ENCODE measurements around the gene NPLOC4.

The NPLOC4 gene

GRCh38 chr17:81509972-81510784, 126.7 kb downstream of the NPLOC4 start:
- peaks cover 34 to 36% of the 10 kb centered on the region in 2 donors for H3K36me3 ChIP-seq (ENCODE audit: control insufficient read depth in 1 of 2, insufficient read depth in 2 of 2, low read length in 2 of 2)
- H3K4me3 ChIP-seq (ENCODE audit: low read depth in 1 of 2, low read length in 2 of 2): peak overlapping the region; percentile 82 to 93
- peak overlapping the region; percentile 82 to 99 for H3K9ac ChIP-seq (ENCODE audit: low read depth in 1 of 2, low read length in 2 of 2)
- peak overlapping the region; percentile 11 for H3K27ac ChIP-seq (ENCODE audit: low read depth, low read length)
- peaks cover 13 to 26% of the 10 kb centered on the region in 2 donors for H3K4me1 ChIP-seq (ENCODE audit: control insufficient read depth in 1 of 2, insufficient read depth in 2 of 2, low read length in 2 of 2)
- H3K9me3 ChIP-seq (ENCODE audit: control insufficient read depth in 1 of 2, low read length in 2 of 2): no peaks in the 10 kb centered on the region
- H3K27me3 ChIP-seq (ENCODE audit: control insufficient read depth in 1 of 2, insufficient read depth in 2 of 2, low read length in 2 of 2): no peaks in the 10 kb centered on the region

DNA sequence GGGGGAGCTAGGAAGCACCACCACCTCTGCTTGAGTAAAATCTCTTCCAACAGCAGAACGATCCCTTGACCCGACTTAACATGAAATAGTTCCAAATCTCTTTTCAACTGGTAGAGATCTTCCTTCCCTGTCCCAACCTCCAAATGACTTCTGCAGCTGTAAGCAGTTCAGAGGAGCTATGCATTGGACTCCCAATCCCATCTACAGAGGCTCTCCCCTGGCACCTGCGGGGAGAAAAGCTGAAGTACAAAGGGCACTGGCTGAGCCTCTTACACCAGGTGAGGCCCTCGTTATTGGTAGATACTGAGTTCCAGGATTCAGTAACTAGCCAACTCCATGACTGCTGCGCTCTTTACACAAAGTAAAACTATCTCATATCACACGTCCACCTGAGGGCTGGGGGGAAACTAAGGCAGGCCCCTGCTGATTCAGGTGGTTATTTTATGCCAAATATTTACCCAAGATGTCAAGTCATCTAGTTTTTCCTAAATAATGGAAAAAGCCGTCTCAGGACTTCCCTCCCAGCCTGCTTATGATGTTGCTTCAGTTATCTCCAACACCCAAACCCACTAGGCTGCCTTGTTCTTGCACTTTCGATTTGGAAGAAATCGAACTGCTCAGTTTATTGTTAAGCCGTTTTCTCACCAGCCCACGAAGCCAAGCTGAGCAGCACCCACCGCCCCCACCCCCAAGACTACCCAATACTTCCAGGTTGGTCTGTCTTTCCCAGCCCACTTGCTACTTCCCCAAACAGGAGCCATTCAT, 127.5 kb downstream of the NPLOC4 start:
- H3K27ac ChIP-seq (ENCODE audit: low read depth, low read length): peak overlapping the region; percentile 11
- H3K4me3 ChIP-seq (ENCODE audit: low read depth in 1 of 2, low read length in 2 of 2): peak overlapping the region; percentile 82 to 93
- H3K4me1 ChIP-seq (ENCODE audit: control insufficient read depth in 1 of 2, insufficient read depth in 2 of 2, low read length in 2 of 2): peaks cover 13 to 26% of the 10 kb centered on the region in 2 donors
- no peaks in the 10 kb centered on the region for H3K27me3 ChIP-seq (ENCODE audit: control insufficient read depth in 1 of 2, insufficient read depth in 2 of 2, low read length in 2 of 2)
- H3K36me3 ChIP-seq (ENCODE audit: control insufficient read depth in 1 of 2, insufficient read depth in 2 of 2, low read length in 2 of 2): peaks cover 34 to 36% of the 10 kb centered on the region in 2 donors
- H3K9ac ChIP-seq (ENCODE audit: low read depth in 1 of 2, low read length in 2 of 2): peak overlapping the region; percentile 82 to 99
- H3K9me3 ChIP-seq (ENCODE audit: control insufficient read depth in 1 of 2, low read length in 2 of 2): no peaks in the 10 kb centered on the region

GRCh38 chr17:81508639-81509206, 128.2 kb downstream of the NPLOC4 start:
- peaks cover 34 to 36% of the 10 kb centered on the region in 2 donors for H3K36me3 ChIP-seq (ENCODE audit: control insufficient read depth in 1 of 2, insufficient read depth in 2 of 2, low read length in 2 of 2)
- peaks cover 13 to 26% of the 10 kb centered on the region in 2 donors for H3K4me1 ChIP-seq (ENCODE audit: control insufficient read depth in 1 of 2, insufficient read depth in 2 of 2, low read length in 2 of 2)
- H3K27ac ChIP-seq (ENCODE audit: low read depth, low read length): no peak overlapping the region
- peak overlapping the region; percentile 82 to 99 for H3K9ac ChIP-seq (ENCODE audit: low read depth in 1 of 2, low read length in 2 of 2)
- H3K4me3 ChIP-seq (ENCODE audit: low read depth in 1 of 2, low read length in 2 of 2): peak overlapping the region; percentile 82 to 93
- no peaks in the 10 kb centered on the region for H3K27me3 ChIP-seq (ENCODE audit: control insufficient read depth in 1 of 2, insufficient read depth in 2 of 2, low read length in 2 of 2)
- H3K9me3 ChIP-seq (ENCODE audit: control insufficient read depth in 1 of 2, low read length in 2 of 2): no peaks in the 10 kb centered on the region
